Upper lobe of left lung (tissue), 4 donors: ENCODE data around the gene PLPPR1.

Experiments
- CTCF ChIP-seq, 6 experiments: fragments of 450-650 bp in 4 of 6; fragments of 200-600 bp in 2 of 6; sonication (generic) in 2 of 6; IDR thresholded peaks; one replicate each; pipeline ENCODE4 v1.5.1; 2016 to 2019; ENCODE audit warnings: antibody characterized with exemption in 6 of 6
- POLR2A ChIP-seq, 4 donors: fragments of 450-650 bp; IDR thresholded peaks; one replicate each; pipeline ENCODE4 v1.5.1; 2016 to 2017; ENCODE audit warnings: antibody characterized with exemption in 4 of 4, mild to moderate bottlenecking in 2 of 4
- POLR2AphosphoS5 ChIP-seq, 2 donors: sonication (generic); formaldehyde crosslinking; IDR thresholded peaks; one replicate each; pipeline ENCODE4 v1.5.1; 2017; ENCODE audit warnings: antibody characterized with exemption in 2 of 2

GRCh38 chr9:101365181-101365580 is 336.7 kb downstream of the PLPPR1 start:
- no peak for TF ChIP-seq POLR2A (IDR thresholded peaks at IDR 0.05)
- TF ChIP-seq POLR2AphosphoS5 (IDR thresholded peaks at IDR 0.05) = no peak
- no peak for TF ChIP-seq CTCF (IDR thresholded peaks at IDR 0.05)
